HCT116 (cell line): ENCODE measurements around the gene ARHGAP10. TPM values are rescaled to one million over a fixed set of nuclear protein-coding genes. Genes with fewer than 3 reads are reported as not detected.
"Not testable (repeated sequence)": the region's sequence is repeated elsewhere in the genome, so short reads cannot be mapped to it uniquely, and the experiment has no call there.

Experiments
- ATAC-seq: fragments of 200-7000 bp; cut with Tn5 transposase; 2 replicates; pipeline ENCODE4 v1.9.1; 2020; ENCODE audit warnings: mild to moderate bottlenecking, moderate library complexity
- BruUV-seq: library from RNA; stranded (reverse); fragments of 400-500 nt; replicated peaks from 2 replicates; lab custom pipeline; 2021; lab: Mats Ljungman, UMichigan
- CTCF ChIA-PET: fragments of 300-600 bp; sonication (Branson Sonifier 250); formaldehyde crosslinking; loops from one replicate; lab custom pipeline; 2021; ENCODE audit warnings: antibody characterized with exemption; lab: Charles Lee
- POLR2A ChIA-PET: fragments of 300-600, 350-600 bp; sonication (Branson Sonifier 250); formaldehyde crosslinking; loops from one replicate; lab custom pipeline; 2021; ENCODE audit warnings: antibody characterized with exemption; lab: Charles Lee
- RAD21 ChIA-PET, 2 experiments: fragments of 300-600 bp; sonication (Branson Sonifier 250); formaldehyde crosslinking; loops; one replicate each; lab custom pipeline; 2023; ENCODE audit warnings: low total read pairs in 2 of 2; ENCODE audit not compliant: uncharacterized antibody in 2 of 2, unreplicated experiment in 2 of 2, low non-redundant PET in 1 of 2; lab: Charles Lee
- DNase-seq: peaks from one replicate; pipeline ENCODE4 v3.0.0-alpha.2; 2010; ENCODE audit warnings: low read depth, low spot score
- H2AFZ ChIP-seq: fragments of 200-600 bp; shearing (Covaris generic), sonication (generic); 2 replicates; pipeline ENCODE4 v1.6.1; 2017; ENCODE audit warnings: low read depth, mixed run types, mixed read lengths, antibody characterized with exemption, low read length; ENCODE audit not compliant: poor library complexity, severe bottlenecking
- H3K27ac ChIP-seq: 2 replicates; pipeline ENCODE4 v1.5.1; 2012; ENCODE audit warnings: low read depth, low read length
- H3K27me3 ChIP-seq: fragments of 200-600 bp; sonication (generic); 2 replicates; pipeline ENCODE4 v1.6.1; 2016; ENCODE audit warnings: mixed run types, low read length, mixed read lengths; ENCODE audit not compliant: insufficient read depth
- H3K36me3 ChIP-seq, 2 experiments: fragments of 200-500 bp in 1 of 2; fragments of 200-600 bp in 1 of 2; sonication (Bioruptor generic) in 1 of 2; sonication (generic) in 1 of 2; 2 replicates each; pipeline versions ENCODE4 v1.5.1 to v1.6.1; 2014 to 2016; ENCODE audit warnings: low read length in 2 of 2, inconsistent platforms in 1 of 2, mixed read lengths in 1 of 2, mixed run types in 1 of 2; ENCODE audit not compliant: insufficient read depth in 2 of 2, control insufficient read depth in 1 of 2
- H3K4me1 ChIP-seq, 2 experiments: fragments of 200-600 bp in 1 of 2; sonication (generic) in 1 of 2; 2 replicates each; pipeline versions ENCODE4 v1.5.1 to v1.6.1; 2012 to 2017; ENCODE audit warnings: low read length in 2 of 2, inconsistent platforms in 1 of 2, mild to moderate bottlenecking in 1 of 2, mixed read lengths in 1 of 2, mixed run types in 1 of 2, moderate library complexity in 1 of 2; ENCODE audit not compliant: insufficient read depth in 2 of 2, control insufficient read depth in 1 of 2
- H3K4me2 ChIP-seq: fragments of 200-600 bp; sonication (generic); 2 replicates; pipeline ENCODE4 v1.6.1; 2017; ENCODE audit warnings: mixed run types, low read length, mixed read lengths
- H3K4me3 ChIP-seq, 2 experiments: fragments of 200-600 bp in 1 of 2; sonication (generic) in 1 of 2; replicated peaks in 1 of 2; 2 replicates each; pipeline ENCODE4 v1.5.1; 2011 to 2016; ENCODE audit warnings: low read length in 2 of 2, control low read depth in 1 of 2, low read depth in 1 of 2, mild to moderate bottlenecking in 1 of 2, mixed read lengths in 1 of 2, mixed run types in 1 of 2
- H3K79me2 ChIP-seq: fragments of 200-600 bp; sonication (generic); 2 replicates; pipeline ENCODE4 v1.6.1; 2017; ENCODE audit warnings: mild to moderate bottlenecking, mixed run types, low read length, moderate library complexity, mixed read lengths; ENCODE audit not compliant: insufficient read depth
- H3K9ac ChIP-seq: fragments of 200-600 bp; sonication (generic); 2 replicates; pipeline ENCODE4 v1.6.1; 2016; ENCODE audit warnings: low read length, mixed read lengths
- H3K9me2 ChIP-seq: fragments of 200-600 bp; sonication (generic), shearing (Covaris generic); 2 replicates; pipeline ENCODE4 v1.6.1; 2017; ENCODE audit warnings: mixed run types, mild to moderate bottlenecking, moderate library complexity; ENCODE audit not compliant: insufficient read depth
- H3K9me3 ChIP-seq, 2 experiments: fragments of 200-500 bp in 1 of 2; fragments of 200-600 bp in 1 of 2; sonication (Bioruptor generic) in 1 of 2; sonication (generic) in 1 of 2; 2 replicates each; pipeline ENCODE4 v1.6.1; 2014 to 2017; ENCODE audit warnings: low read length in 2 of 2, mixed read lengths in 2 of 2, inconsistent platforms in 1 of 2, low read depth in 1 of 2, mild to moderate bottlenecking in 1 of 2, mixed run types in 1 of 2, moderate library complexity in 1 of 2; ENCODE audit not compliant: control insufficient read depth in 1 of 2, insufficient read depth in 1 of 2
- H4K20me1 ChIP-seq: fragments of 200-600 bp; sonication (generic), shearing (Covaris generic); 2 replicates; pipeline ENCODE4 v1.6.1; 2017; ENCODE audit warnings: mixed run types, mild to moderate bottlenecking, moderate library complexity; ENCODE audit not compliant: insufficient read depth
- ATF3 ChIP-seq: IDR thresholded peaks from 2 replicates; pipeline ENCODE4 v1.6.1; 2012
- EGR1 ChIP-seq: IDR thresholded peaks from 2 replicates; pipeline ENCODE4 v1.6.1; 2012; ENCODE audit warnings: low read depth
- ELF1 ChIP-seq: IDR thresholded peaks from 2 replicates; pipeline ENCODE4 v1.6.1; 2012; ENCODE audit warnings: low read depth, borderline replicate concordance
- EZH2 ChIP-seq: fragments of 200-600 bp; sonication (generic); IDR thresholded peaks from 2 replicates; pipeline ENCODE4 v1.6.1; 2017; ENCODE audit warnings: antibody characterized with exemption, mixed run types
- EZH2phosphoT487 ChIP-seq: fragments of 200-600 bp; IDR thresholded peaks from 2 replicates; pipeline ENCODE4 v1.6.1; 2018; ENCODE audit warnings: antibody characterized with exemption, borderline replicate concordance
- FOSL1 ChIP-seq: IDR thresholded peaks from 2 replicates; pipeline ENCODE4 v1.6.1; 2012; ENCODE audit warnings: low read depth
- JUND ChIP-seq: IDR thresholded peaks from 2 replicates; pipeline ENCODE4 v1.6.1; 2012
- MAX ChIP-seq: IDR thresholded peaks from 2 replicates; pipeline ENCODE4 v1.6.1; 2012
- RAD21 ChIP-seq: IDR thresholded peaks from 2 replicates; pipeline ENCODE4 v1.6.1; 2012; ENCODE audit warnings: low read depth, mild to moderate bottlenecking
- REST ChIP-seq: IDR thresholded peaks from 2 replicates; pipeline ENCODE4 v1.6.1; 2012; ENCODE audit warnings: low read depth
- TCF7L2 ChIP-seq: IDR thresholded peaks from 2 replicates; pipeline ENCODE4 v1.7.0; 2011; ENCODE audit warnings: borderline replicate concordance, inconsistent platforms; ENCODE audit not compliant: insufficient read depth, insufficient read length; ENCODE audit errors: extremely low read depth
- ZBTB33 ChIP-seq: IDR thresholded peaks from 2 replicates; pipeline ENCODE4 v1.6.1; 2011; ENCODE audit warnings: mild to moderate bottlenecking, low read length, moderate library complexity; ENCODE audit not compliant: insufficient replicate concordance; ENCODE audit errors: extremely low read depth
- intact Hi-C: fragments of 100-400 bp; cut with micrococcal nuclease; formaldehyde crosslinking; loops from 2 replicates; pipeline ENCODE4 v1.10.0; 2022
- total RNA-seq: library from RNA; stranded (reverse); gene quantifications from one replicate; pipeline ENCODE4 v1.2.1, GENCODE V29; 2021; ENCODE audit not compliant: unreplicated experiment

The ARHGAP10 gene
- total RNA-seq, 1 experiment from 2014 or later, result 24.7 TPM

GRCh38 chr4:147996859-147997258 is 265.0 kb downstream of the ARHGAP10 start (continued):
- no peak for TF ChIP-seq ELF1
- no peak for TF ChIP-seq JUND
- no peak for TF ChIP-seq EGR1
- no peak for TF ChIP-seq MAX

GRCh38 chr4:148000038-148000437 is 268.1 kb downstream of the ARHGAP10 start:
- CTCF ChIA-PET, RAD21 ChIA-PET: not testable (repeated sequence)

GRCh38 chr4:148004228-148004857 is 272.5 kb downstream of the ARHGAP10 start:
- TF ChIP-seq FOSL1 (no peak), EZH2phosphoT487 (no peak), RAD21 (no peak), ATF3 (no peak), ZBTB33 (no peak), REST (no peak), EGR1 (no peak), TCF7L2 (no peak), EZH2 (no peak)
- intact Hi-C loops, result no loop called here
- POLR2A ChIA-PET, result no interaction called here
- Histone ChIP-seq H4K20me1 (no peaks in the 10 kb centered on the region), H3K79me2 (no peaks in the 10 kb centered on the region), H3K4me1 (peaks cover 6 to 18% of the 10 kb centered on the region in 2 experiments; a peak in 3 of 4 replicates), H3K9me3 (no peaks in the 10 kb centered on the region), H3K4me2 (no peak overlapping the region), H3K4me3 (no peak overlapping the region), H3K9ac (no peak overlapping the region), H3K27ac (no peak overlapping the region), H3K9me2 (no peaks in the 10 kb centered on the region), H3K36me3 (no peaks in the 10 kb centered on the region), H2AFZ (no peak overlapping the region), H3K27me3 (no peaks in the 10 kb centered on the region)
- no TSS peak for BruUV-seq
- RAD21 ChIA-PET, result no interaction called here
- ATAC-seq (no peak), DNase-seq (no peak)
- CTCF ChIA-PET, result no interaction called here

More at GRCh38 chr4:148000038-148000437, 268.1 kb downstream of the ARHGAP10 start:
- H4K20me1 ChIP-seq, H3K9ac ChIP-seq, intact Hi-C loops, H3K27me3 ChIP-seq, H3K4me1 ChIP-seq, H3K4me2 ChIP-seq, ATAC-seq, H3K9me3 ChIP-seq, H3K36me3 ChIP-seq, H3K79me2 ChIP-seq, H3K9me2 ChIP-seq, H2AFZ ChIP-seq, POLR2A ChIA-PET, BruUV-seq, H3K4me3 ChIP-seq, H3K27ac ChIP-seq, DNase-seq: not testable (repeated sequence)
